Osteocyte (in vitro differentiated cells): ENCODE data around the gene NLRP5. TPM values are rescaled to one million over a fixed set of nuclear protein-coding genes. Genes with fewer than 3 reads are reported as not detected.

Experiments used
- DNase-seq: peaks from one replicate; pipeline ENCODE4 v3.0.0; 2021; ENCODE audit warnings: mixed read lengths; ENCODE audit not compliant: unreplicated experiment; ENCODE audit errors: extremely low spot score
- H3K27ac Mint-ChIP-seq: one replicate; pipeline ENCODE4 v1.8.0; 2021; ENCODE audit warnings: mild to moderate bottlenecking, mixed read lengths; ENCODE audit not compliant: unreplicated experiment
- H3K27me3 Mint-ChIP-seq: one replicate; pipeline ENCODE4 v1.8.0; 2021; ENCODE audit warnings: mixed read lengths; ENCODE audit not compliant: unreplicated experiment
- H3K36me3 Mint-ChIP-seq: one replicate; pipeline ENCODE4 v1.8.0; 2021; ENCODE audit warnings: mixed read lengths; ENCODE audit not compliant: unreplicated experiment
- H3K4me1 Mint-ChIP-seq: one replicate; pipeline ENCODE4 v1.8.0; 2021; ENCODE audit warnings: mixed read lengths; ENCODE audit not compliant: unreplicated experiment
- H3K4me3 Mint-ChIP-seq: one replicate; pipeline ENCODE4 v1.8.0; 2021; ENCODE audit warnings: mild to moderate bottlenecking, moderate library complexity, mixed read lengths; ENCODE audit not compliant: unreplicated experiment
- H3K9me3 Mint-ChIP-seq: one replicate; pipeline ENCODE4 v1.8.0; 2021; ENCODE audit warnings: mixed read lengths; ENCODE audit not compliant: unreplicated experiment
- total RNA-seq: library from RNA; stranded (reverse); gene quantifications from 2 replicates; pipeline ENCODE4 v1.2.1, GENCODE V29; 2021
- TF ChIP-seq, protein P1 (sequence below): fragments of 200-600 bp; sonication (generic); IDR thresholded peaks from 2 replicates; pipeline ENCODE4 v1.5.0; 2021; ENCODE audit warnings: antibody characterized with exemption, mild to moderate bottlenecking, moderate library complexity

The NLRP5 gene
- total RNA-seq, 1 donor from 2014 or later = not detected

DNA sequence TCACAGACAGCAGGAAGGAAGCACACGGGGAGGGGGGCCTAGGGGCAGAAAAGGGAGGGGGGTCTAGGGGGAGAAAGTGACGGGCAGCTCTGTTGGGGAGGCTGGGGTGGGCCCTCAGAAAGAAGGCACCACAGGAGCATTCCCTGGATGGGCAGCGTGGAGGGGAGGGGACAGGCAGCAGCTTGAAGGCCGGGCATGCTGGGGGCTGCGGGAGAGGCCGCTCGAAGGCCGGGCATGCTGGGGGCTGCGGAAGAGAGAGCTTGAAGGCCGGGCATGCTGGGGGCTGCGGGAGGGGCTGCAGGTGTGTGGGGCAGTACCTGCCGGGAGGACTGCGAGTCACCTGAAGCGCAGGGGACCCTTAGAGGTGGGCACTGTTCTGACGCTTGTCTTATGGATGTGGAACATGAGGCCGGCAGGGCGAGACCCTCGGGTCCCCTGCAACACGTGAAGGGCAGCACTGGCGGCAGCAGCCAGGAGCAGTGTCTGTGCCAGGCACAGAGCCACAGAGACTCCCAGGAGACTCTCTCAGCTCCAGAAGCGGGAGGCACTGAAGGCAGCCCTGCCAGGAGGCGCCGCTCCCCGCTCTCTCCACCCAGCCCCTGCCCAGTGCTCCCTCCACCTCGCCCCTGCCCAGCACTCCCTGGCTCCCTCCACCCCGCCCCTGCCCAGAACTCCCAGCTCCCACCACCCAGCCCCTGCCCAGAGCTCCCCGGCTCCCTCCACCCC lies 121.2 kb downstream of the NLRP5 start:
- no peaks in the 10 kb centered on the region for H3K27me3 Mint-ChIP-seq
- H3K36me3 Mint-ChIP-seq = peaks cover 2% of the 10 kb centered on the region
- peaks cover 54% of the 10 kb centered on the region for H3K4me1 Mint-ChIP-seq
- no peak overlapping the region for H3K4me3 Mint-ChIP-seq
- TF ChIP-seq, protein P1, sequence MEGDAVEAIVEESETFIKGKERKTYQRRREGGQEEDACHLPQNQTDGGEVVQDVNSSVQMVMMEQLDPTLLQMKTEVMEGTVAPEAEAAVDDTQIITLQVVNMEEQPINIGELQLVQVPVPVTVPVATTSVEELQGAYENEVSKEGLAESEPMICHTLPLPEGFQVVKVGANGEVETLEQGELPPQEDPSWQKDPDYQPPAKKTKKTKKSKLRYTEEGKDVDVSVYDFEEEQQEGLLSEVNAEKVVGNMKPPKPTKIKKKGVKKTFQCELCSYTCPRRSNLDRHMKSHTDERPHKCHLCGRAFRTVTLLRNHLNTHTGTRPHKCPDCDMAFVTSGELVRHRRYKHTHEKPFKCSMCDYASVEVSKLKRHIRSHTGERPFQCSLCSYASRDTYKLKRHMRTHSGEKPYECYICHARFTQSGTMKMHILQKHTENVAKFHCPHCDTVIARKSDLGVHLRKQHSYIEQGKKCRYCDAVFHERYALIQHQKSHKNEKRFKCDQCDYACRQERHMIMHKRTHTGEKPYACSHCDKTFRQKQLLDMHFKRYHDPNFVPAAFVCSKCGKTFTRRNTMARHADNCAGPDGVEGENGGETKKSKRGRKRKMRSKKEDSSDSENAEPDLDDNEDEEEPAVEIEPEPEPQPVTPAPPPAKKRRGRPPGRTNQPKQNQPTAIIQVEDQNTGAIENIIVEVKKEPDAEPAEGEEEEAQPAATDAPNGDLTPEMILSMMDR = no peak
- no peaks in the 10 kb centered on the region for H3K9me3 Mint-ChIP-seq
- DNase-seq = no peak
- peak overlapping the region; percentile 47 for H3K27ac Mint-ChIP-seq

DNA sequence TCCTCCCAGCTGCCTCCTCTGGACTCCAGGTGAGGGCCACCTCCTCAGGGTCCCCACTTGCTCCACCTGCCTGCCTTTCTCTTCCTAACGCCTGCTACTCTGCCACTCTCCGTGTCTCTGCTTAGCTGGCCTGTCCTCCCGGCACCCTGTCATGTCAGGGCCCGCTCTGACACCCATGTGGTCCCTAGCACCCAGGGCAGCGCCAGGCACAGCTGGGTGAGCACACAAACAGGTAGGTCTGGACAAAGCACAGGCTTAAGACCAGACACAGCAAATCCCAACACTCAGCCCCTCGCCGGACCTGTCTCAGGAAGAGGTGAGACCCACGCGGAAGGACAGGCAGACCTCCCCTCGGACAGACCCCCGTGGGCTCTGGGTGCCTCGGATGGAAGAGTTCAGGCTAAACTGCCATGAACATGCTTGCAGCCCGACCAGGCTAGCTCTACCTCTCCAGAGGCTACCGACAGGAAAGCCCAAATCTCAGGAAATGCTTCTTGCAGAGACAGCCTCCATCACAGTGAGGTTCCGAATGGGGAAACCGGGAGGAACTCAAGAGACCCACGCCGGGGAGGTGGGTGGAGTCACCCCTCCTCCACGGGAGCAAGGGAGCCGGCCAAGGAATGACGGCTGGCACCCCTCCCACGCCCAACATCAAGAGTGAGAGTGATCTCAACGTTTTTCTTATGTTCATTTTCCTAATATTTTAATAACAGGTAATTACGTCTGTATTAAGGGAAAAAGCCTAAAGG lies 122.0 kb downstream of the NLRP5 start:
- H3K4me1 Mint-ChIP-seq = peaks cover 58% of the 10 kb centered on the region
- H3K36me3 Mint-ChIP-seq = peaks cover 2% of the 10 kb centered on the region
- TF ChIP-seq, protein P1 = no peak
- DNase-seq = no peak
- H3K27me3 Mint-ChIP-seq = no peaks in the 10 kb centered on the region
- H3K4me3 Mint-ChIP-seq = no peak overlapping the region
- no peaks in the 10 kb centered on the region for H3K9me3 Mint-ChIP-seq
- peak overlapping the region; percentile 69 for H3K27ac Mint-ChIP-seq

DNA sequence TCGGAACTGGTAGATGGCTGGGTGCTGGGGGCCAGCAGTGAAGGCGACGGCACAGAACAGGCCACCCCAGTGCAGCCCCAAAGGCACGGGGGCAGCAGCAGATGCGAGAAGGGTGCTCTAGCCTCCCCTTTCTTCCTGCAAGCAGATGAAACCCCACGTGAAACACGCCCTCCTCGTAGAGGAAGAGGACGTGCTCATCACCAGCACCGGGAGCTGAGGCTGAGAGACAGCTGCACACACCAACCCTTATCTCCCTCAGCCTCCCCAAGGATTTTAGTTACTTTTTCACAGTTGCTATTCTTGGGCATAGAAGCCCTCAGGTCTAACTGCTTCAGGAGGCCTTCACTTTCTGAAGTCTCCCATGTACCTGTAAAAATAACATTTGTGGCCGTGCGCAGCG lies 122.7 kb downstream of the NLRP5 start:
- Mint-ChIP-seq H3K36me3 (peaks cover 2% of the 10 kb centered on the region), H3K9me3 (no peaks in the 10 kb centered on the region), H3K27ac (peak overlapping the region; percentile 69), H3K27me3 (no peaks in the 10 kb centered on the region), H3K4me3 (no peak overlapping the region), H3K4me1 (peaks cover 63% of the 10 kb centered on the region)
- no peak for DNase-seq
- TF ChIP-seq, protein P1 = no peak

DNA sequence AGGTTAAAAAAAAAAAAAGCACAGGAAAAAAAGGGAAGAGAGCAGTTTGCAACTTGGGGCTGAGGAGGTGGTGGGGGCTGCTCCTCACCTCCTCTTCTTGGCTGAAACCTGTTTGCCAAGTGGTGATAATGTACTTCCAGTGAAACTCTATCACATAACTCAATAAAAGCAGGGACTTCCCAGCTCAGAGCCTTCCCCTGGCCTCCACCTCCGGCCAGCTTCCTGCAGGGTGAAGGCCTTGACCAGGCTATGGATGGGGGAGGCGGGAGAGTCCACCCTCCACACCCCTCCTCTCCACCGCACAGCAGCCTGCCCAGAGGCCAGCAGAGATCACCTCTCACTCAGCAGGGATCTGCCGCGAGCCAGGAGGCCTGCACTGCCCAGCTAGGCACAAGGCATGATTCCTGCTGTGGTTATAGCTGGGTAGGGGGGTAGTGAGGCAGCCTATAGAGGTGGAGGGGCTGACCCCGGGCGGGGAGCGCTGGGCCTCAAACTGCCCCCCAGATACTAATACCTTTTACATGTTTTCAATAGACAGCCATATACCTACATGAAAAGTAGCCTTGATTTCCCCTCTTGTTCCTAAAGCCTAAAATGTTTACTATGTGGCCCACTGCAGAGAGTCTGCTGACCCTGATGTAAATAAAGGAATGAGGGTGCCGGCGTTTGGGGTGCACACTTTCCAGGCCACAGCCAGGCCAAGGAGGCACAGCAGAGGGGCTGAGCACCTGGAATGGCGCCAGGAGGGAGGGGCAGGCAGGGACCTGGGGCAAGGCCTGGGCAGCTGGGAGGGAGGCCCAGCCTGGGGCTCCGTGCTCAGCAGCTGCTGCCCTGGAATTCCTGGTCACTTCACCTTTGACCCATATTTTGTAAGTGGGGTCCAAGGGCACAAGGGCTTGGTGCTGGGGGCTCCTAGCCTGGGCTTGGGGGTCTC lies 124.2 kb downstream of the NLRP5 start:
- Mint-ChIP-seq H3K27me3 (no peaks in the 10 kb centered on the region), H3K36me3 (peaks cover 2% of the 10 kb centered on the region), H3K4me3 (peak overlapping the region; percentile 51), H3K4me1 (peaks cover 64% of the 10 kb centered on the region), H3K9me3 (no peaks in the 10 kb centered on the region), H3K27ac (peak overlapping the region; percentile 72)
- DNase-seq = no peak
- TF ChIP-seq, protein P1 = no peak

Other genes starting within 250 kb of the NLRP5 start
- not detected in 2 replicates for gene NLRP9, start 248.4 kb upstream of the NLRP5 start, total RNA-seq
- gene RFPL4A, start 227.7 kb upstream of the NLRP5 start, total RNA-seq = not detected in 2 replicates
- gene RFPL4AL1, start 217.7 kb upstream of the NLRP5 start, total RNA-seq = not detected in 2 replicates
- gene NLRP11, start 154.8 kb upstream of the NLRP5 start, total RNA-seq = not detected in 2 replicates
- gene NLRP4, start 150.2 kb upstream of the NLRP5 start, total RNA-seq = not detected in 2 replicates
- not detected in 2 replicates for gene NLRP13, start 54.4 kb upstream of the NLRP5 start, total RNA-seq
- gene NLRP8, start 38.9 kb upstream of the NLRP5 start, total RNA-seq = not detected in 2 replicates
- 27.8 and 31.4 TPM in 2 replicates for gene ZNF787, start 134.5 kb downstream of the NLRP5 start, total RNA-seq
- 41.6 and 47.9 TPM in 2 replicates for gene ZNF444, start 154.5 kb downstream of the NLRP5 start, total RNA-seq
- gene GALP, start 189.2 kb downstream of the NLRP5 start, total RNA-seq = not detected in 2 replicates
- gene ZSCAN5B, start 211.0 kb downstream of the NLRP5 start, total RNA-seq = not detected in 2 replicates
- not detected in 2 replicates for gene ZSCAN5C, start 215.5 kb downstream of the NLRP5 start, total RNA-seq